CD4-positive, CD25-positive, alpha-beta regulatory T cell (primary cell): Measurements from ENCODE around the gene ZDHHC14. TPM values are rescaled to one million over a fixed set of nuclear protein-coding genes. Genes with fewer than 3 reads are reported as not detected.

Source experiments
- ATAC-seq, 2 donors: fragments of 150-1000 bp; cut with Tn5 transposase; one replicate each; pipeline ENCODE4 v1.10.0; 2021; ENCODE audit warnings: low read depth in 2 of 2, moderate number of reproducible peaks in 2 of 2, moderate library complexity in 1 of 2
- DNase-seq, 3 donors: peaks; one replicate each; pipeline versions ENCODE4 v3.0.0 to v3.0.0-alpha.2; 2012 to 2022; ENCODE audit warnings: mixed read lengths in 1 of 3
- H3K27ac ChIP-seq: one replicate; pipeline ENCODE4 v1.7.0; 2013; ENCODE audit warnings: mild to moderate bottlenecking, low read length; ENCODE audit not compliant: insufficient read depth, poor library complexity, severe bottlenecking
- H3K27me3 ChIP-seq: one replicate; pipeline ENCODE4 v1.7.0; 2013; ENCODE audit warnings: low read length; ENCODE audit not compliant: control insufficient read depth, insufficient read depth
- H3K36me3 ChIP-seq: one replicate; pipeline ENCODE4 v1.7.0; 2013; ENCODE audit warnings: mild to moderate bottlenecking, low read length, moderate library complexity; ENCODE audit not compliant: control insufficient read depth, insufficient read depth
- H3K4me1 ChIP-seq: 2 replicates; pipeline ENCODE4 v1.7.0; 2013; ENCODE audit warnings: mild to moderate bottlenecking, low read length; ENCODE audit not compliant: insufficient read depth, control insufficient read depth, poor library complexity, severe bottlenecking
- H3K4me3 ChIP-seq: one replicate; pipeline ENCODE4 v1.7.0; 2013; ENCODE audit warnings: low read depth, mild to moderate bottlenecking, low read length, moderate library complexity
- H3K9me3 ChIP-seq, 2 experiments: 1 replicate in 1 of 2; 2 replicates in 1 of 2; pipeline ENCODE4 v1.7.0; 2013; ENCODE audit warnings: low read length in 2 of 2, mild to moderate bottlenecking in 1 of 2, moderate library complexity in 1 of 2; ENCODE audit not compliant: control insufficient read depth in 2 of 2
- H3K27ac Mint-ChIP-seq, 3 donors: one replicate each; pipeline ENCODE4 v1.8.0; 2020 to 2022; ENCODE audit warnings: mild to moderate bottlenecking in 3 of 3, mixed read lengths in 3 of 3, moderate library complexity in 2 of 3
- H3K27me3 Mint-ChIP-seq: one replicate; pipeline ENCODE4 v1.8.0; 2022; ENCODE audit warnings: mild to moderate bottlenecking, mixed read lengths
- H3K36me3 Mint-ChIP-seq: one replicate; pipeline ENCODE4 v1.8.0; 2020; ENCODE audit warnings: mixed read lengths
- H3K4me1 Mint-ChIP-seq, 4 donors: one replicate each; pipeline ENCODE4 v1.8.0; 2020 to 2022; ENCODE audit warnings: mixed read lengths in 4 of 4, mild to moderate bottlenecking in 1 of 4
- H3K4me3 Mint-ChIP-seq, 4 donors: one replicate each; pipeline ENCODE4 v1.8.0; 2020 to 2022; ENCODE audit warnings: mild to moderate bottlenecking in 4 of 4, mixed read lengths in 4 of 4, moderate library complexity in 3 of 4
- H3K9me3 Mint-ChIP-seq, 7 donors: one replicate each; pipeline ENCODE4 v1.8.0; 2020 to 2022; ENCODE audit warnings: mixed read lengths in 7 of 7, mild to moderate bottlenecking in 3 of 7, moderate library complexity in 2 of 7
- polyA plus RNA-seq, 4 donors: library from polyadenylated mRNA; unstranded; fragments of 300-500 nt; fragmentation: Illumina TruSeq; gene quantifications; one replicate each; pipeline ENCODE4 v1.2.3, GENCODE V29; 2021
- total RNA-seq: library from RNA; stranded (reverse); gene quantifications from one replicate; pipeline ENCODE4 v1.2.3, GENCODE V29; 2022

Gene ZDHHC14
- total and polyA plus RNA-seq, 5 donors from 2014 or later, result 0.29 to 4.2 (median 1.0) TPM

GRCh38 chr6:157492249-157492648, 111.3 kb downstream of the ZDHHC14 start:
- no peak for ATAC-seq

GRCh38 chr6:157492741-157493140, 111.8 kb downstream of the ZDHHC14 start:
- no peak overlapping the region for H3K27ac ChIP-seq
- Mint-ChIP-seq H3K36me3 (peaks cover 3% of the 10 kb centered on the region), H3K4me1 (peaks cover 0 to 11% (median 6%) of the 10 kb centered on the region in 4 donors), H3K4me3 (no peak overlapping the region), H3K27me3 (no peaks in the 10 kb centered on the region), H3K27ac (peak overlapping the region in 1 of 3 donors; percentile 38), H3K9me3 (peaks cover 0 to 5% (median 1%) of the 10 kb centered on the region in 7 donors)
- ATAC-seq (no peak), DNase-seq (no peak)
- no peaks in the 10 kb centered on the region for H3K27me3 ChIP-seq
- no peak overlapping the region for H3K4me3 ChIP-seq
- no peaks in the 10 kb centered on the region for H3K4me1 ChIP-seq
- H3K36me3 ChIP-seq, result no peaks in the 10 kb centered on the region
- H3K9me3 ChIP-seq, result no peaks in the 10 kb centered on the region

More at GRCh38 chr6:157492249-157492648, 111.3 kb downstream of the ZDHHC14 start:
- DNase-seq, result no peak
- Histone ChIP-seq H3K27me3 (no peaks in the 10 kb centered on the region), H3K4me1 (no peaks in the 10 kb centered on the region), H3K9me3 (no peaks in the 10 kb centered on the region), H3K36me3 (no peaks in the 10 kb centered on the region), H3K27ac (no peak overlapping the region), H3K4me3 (no peak overlapping the region)
- Mint-ChIP-seq H3K9me3 (peaks cover 0 to 5% (median 1%) of the 10 kb centered on the region in 7 donors), H3K36me3 (peaks cover 3% of the 10 kb centered on the region), H3K4me1 (peaks cover 0 to 11% (median 7%) of the 10 kb centered on the region in 4 donors), H3K4me3 (no peak overlapping the region), H3K27me3 (no peaks in the 10 kb centered on the region), H3K27ac (no peak overlapping the region)

DNA sequence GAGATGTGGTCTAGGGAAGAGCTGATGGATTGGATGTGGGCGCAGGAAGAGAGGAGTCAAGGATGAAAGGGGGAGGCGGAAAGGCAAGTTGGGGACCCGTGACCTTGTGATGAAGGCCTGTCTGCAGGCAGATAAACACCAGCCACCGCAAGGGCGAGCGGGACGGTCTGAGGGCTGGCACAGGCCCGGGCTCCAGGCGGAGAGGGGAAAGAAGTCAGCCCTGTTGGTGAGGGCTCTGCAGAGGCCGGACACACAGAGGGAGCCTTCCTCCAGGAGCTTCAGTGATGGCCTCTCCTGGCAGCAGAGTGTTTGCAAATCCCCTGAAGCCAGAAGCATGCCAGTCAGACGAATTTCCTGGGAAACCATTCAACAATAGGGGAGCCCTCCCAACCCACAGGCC, 112.2 kb downstream of the ZDHHC14 start:
- ATAC-seq (no peak), DNase-seq (no peak)
- Histone ChIP-seq H3K27me3 (no peaks in the 10 kb centered on the region), H3K36me3 (no peaks in the 10 kb centered on the region), H3K9me3 (no peaks in the 10 kb centered on the region), H3K27ac (no peak overlapping the region), H3K4me1 (no peaks in the 10 kb centered on the region), H3K4me3 (no peak overlapping the region)
- Mint-ChIP-seq H3K4me3 (no peak overlapping the region), H3K27me3 (peaks cover 4% of the 10 kb centered on the region), H3K9me3 (peaks cover 0 to 5% (median 1%) of the 10 kb centered on the region in 7 donors), H3K27ac (peak overlapping the region in 1 of 3 donors; percentile 38), H3K36me3 (peaks cover 3% of the 10 kb centered on the region), H3K4me1 (peaks cover 0 to 11% (median 6%) of the 10 kb centered on the region in 4 donors)

DNA sequence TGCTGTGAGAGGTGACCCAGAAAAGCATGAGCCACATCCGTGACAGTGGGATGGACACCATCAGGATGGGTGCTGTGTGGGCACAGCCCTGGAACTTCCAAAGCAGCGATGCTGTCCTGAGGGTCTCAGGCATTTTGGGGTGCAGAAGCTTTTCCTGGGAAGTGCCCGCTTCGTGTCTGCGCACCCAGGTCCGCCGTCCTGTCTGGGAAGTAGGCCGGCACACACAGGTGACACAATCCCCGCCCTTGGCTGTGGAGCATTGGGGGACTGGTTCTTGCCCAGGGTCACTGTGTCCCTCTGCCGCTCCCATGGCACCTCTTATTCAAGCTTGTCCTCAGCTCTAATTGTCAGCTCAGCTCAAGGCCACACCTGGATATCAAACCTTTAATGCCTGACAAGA, 112.6 kb downstream of the ZDHHC14 start:
- H3K4me3 Mint-ChIP-seq, result no peak overlapping the region
- no peak for DNase-seq
- peaks cover 5% of the 10 kb centered on the region for H3K27me3 Mint-ChIP-seq
- Histone ChIP-seq H3K27ac (no peak overlapping the region), H3K36me3 (no peaks in the 10 kb centered on the region), H3K4me1 (no peaks in the 10 kb centered on the region), H3K27me3 (no peaks in the 10 kb centered on the region), H3K4me3 (no peak overlapping the region), H3K9me3 (no peaks in the 10 kb centered on the region)
- H3K9me3 Mint-ChIP-seq, result peaks cover 0 to 5% (median 1%) of the 10 kb centered on the region in 7 donors
- H3K4me1 Mint-ChIP-seq, result peaks cover 0 to 11% (median 5%) of the 10 kb centered on the region in 4 donors
- ATAC-seq, result no peak
- no peak overlapping the region for H3K27ac Mint-ChIP-seq
- H3K36me3 Mint-ChIP-seq, result peaks cover 3% of the 10 kb centered on the region

- H3K4me1 Mint-ChIP-seq, result peaks cover 0 to 11% (median 5%) of the 10 kb centered on the region in 4 donors
- peaks cover 3% of the 10 kb centered on the region for H3K36me3 Mint-ChIP-seq
- no peak overlapping the region for H3K27ac Mint-ChIP-seq
- H3K4me3 ChIP-seq, result no peak overlapping the region
- no peaks in the 10 kb centered on the region for H3K4me1 ChIP-seq
- H3K9me3 Mint-ChIP-seq, result peaks cover 0 to 5% (median 1%) of the 10 kb centered on the region in 7 donors
- no peak overlapping the region for H3K4me3 Mint-ChIP-seq
- ATAC-seq, result no peak
- no peaks in the 10 kb centered on the region for H3K27me3 ChIP-seq
- H3K27ac ChIP-seq, result no peak overlapping the region
- H3K27me3 Mint-ChIP-seq, result peaks cover 10% of the 10 kb centered on the region
- no peak for DNase-seq
- no peaks in the 10 kb centered on the region for H3K36me3 ChIP-seq
- no peaks in the 10 kb centered on the region for H3K9me3 ChIP-seq
These were observed 113.2 kb downstream of the ZDHHC14 start for GRCh38 chr6:157494132-157494710.

GRCh38 chr6:157496534-157497095, 115.6 kb downstream of the ZDHHC14 start:
- DNase-seq (peak in 1 of 3 donors; percentile 10), ATAC-seq (no peak)
- Histone ChIP-seq H3K27ac (no peak overlapping the region), H3K9me3 (no peaks in the 10 kb centered on the region), H3K36me3 (no peaks in the 10 kb centered on the region), H3K27me3 (no peaks in the 10 kb centered on the region), H3K4me3 (no peak overlapping the region), H3K4me1 (no peaks in the 10 kb centered on the region)
- H3K4me3 Mint-ChIP-seq, result no peak overlapping the region
- H3K4me1 Mint-ChIP-seq, result peaks cover 0 to 8% (median 6%) of the 10 kb centered on the region in 4 donors
- H3K27ac Mint-ChIP-seq, result no peak overlapping the region
- peaks cover 3% of the 10 kb centered on the region for H3K36me3 Mint-ChIP-seq
- peaks cover 17% of the 10 kb centered on the region for H3K27me3 Mint-ChIP-seq
- peaks cover 0 to 2% (median 1%) of the 10 kb centered on the region in 7 donors for H3K9me3 Mint-ChIP-seq

GRCh38 chr6:157497579-157497978, 116.6 kb downstream of the ZDHHC14 start:
- no peak overlapping the region for H3K27ac ChIP-seq
- ATAC-seq (no peak), DNase-seq (peak in 1 of 3 donors; percentile 12)
- Mint-ChIP-seq H3K27ac (peak overlapping the region in 1 of 3 donors; percentile 50), H3K27me3 (peaks cover 17% of the 10 kb centered on the region), H3K9me3 (peaks cover 0 to 2% (median 1%) of the 10 kb centered on the region in 7 donors), H3K4me1 (peaks cover 0 to 8% (median 6%) of the 10 kb centered on the region in 4 donors), H3K36me3 (peaks cover 3% of the 10 kb centered on the region), H3K4me3 (no peak overlapping the region)
- no peaks in the 10 kb centered on the region for H3K27me3 ChIP-seq
- no peaks in the 10 kb centered on the region for H3K36me3 ChIP-seq
- no peak overlapping the region for H3K4me3 ChIP-seq
- no peaks in the 10 kb centered on the region for H3K9me3 ChIP-seq
- no peaks in the 10 kb centered on the region for H3K4me1 ChIP-seq

GRCh38 chr6:157498817-157499216, 117.8 kb downstream of the ZDHHC14 start:
- no peaks in the 10 kb centered on the region for H3K36me3 Mint-ChIP-seq

More at GRCh38 chr6:157498817-157499216, 117.8 kb downstream of the ZDHHC14 start:
- peaks cover 0 to 7% (median 5%) of the 10 kb centered on the region in 4 donors for H3K4me1 Mint-ChIP-seq
- no peak overlapping the region for H3K4me3 Mint-ChIP-seq
- H3K9me3 Mint-ChIP-seq, result peaks cover 0 to 2% (median 1%) of the 10 kb centered on the region in 7 donors
- DNase-seq, result no peak
- Histone ChIP-seq H3K36me3 (no peaks in the 10 kb centered on the region), H3K9me3 (no peaks in the 10 kb centered on the region), H3K27me3 (no peaks in the 10 kb centered on the region), H3K4me1 (no peaks in the 10 kb centered on the region), H3K4me3 (no peak overlapping the region), H3K27ac (no peak overlapping the region)
- H3K27me3 Mint-ChIP-seq, result peaks cover 17% of the 10 kb centered on the region
- no peak for ATAC-seq
- H3K27ac Mint-ChIP-seq, result no peak overlapping the region
